GM18951 (cell line): ENCODE measurements around the gene MYT1.

ENCODE experiments used
- POLR2A ChIP-seq: IDR thresholded peaks from 4 replicates; pipeline ENCODE4 v1.6.1; 2011; ENCODE audit warnings: mild to moderate bottlenecking; ENCODE audit not compliant: insufficient read length, insufficient read depth; ENCODE audit errors: extremely low read depth
- in situ Hi-C: fragments of 300-500 bp; cut with MboI; formaldehyde crosslinking; loops from one replicate; pipeline ENCODE4 v1.12.0; 2022; ENCODE audit warnings: low sequenced_read_pairs, mixed read lengths, inconsistent platforms; ENCODE audit not compliant: unreplicated experiment

The MYT1 gene

DNA sequence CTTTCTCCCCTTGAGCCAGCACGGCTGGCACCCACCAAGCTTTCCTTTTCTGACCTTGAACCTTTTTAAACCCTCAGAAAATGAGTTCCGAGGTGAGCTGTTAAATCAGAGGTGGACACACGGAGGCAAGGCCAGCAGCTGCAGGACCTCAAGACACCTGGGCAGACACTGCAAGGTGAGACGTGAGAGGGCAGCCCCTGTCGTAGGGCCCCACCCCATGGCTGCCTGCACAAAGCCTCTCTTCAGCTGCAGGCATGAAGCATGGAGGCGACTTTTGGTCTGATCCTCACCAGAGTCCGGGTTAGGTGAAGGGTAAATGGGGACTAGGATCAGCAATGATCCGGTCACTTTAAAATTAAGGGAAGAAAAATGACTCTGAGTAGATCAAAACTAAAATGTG lies 25.7 kb downstream of the MYT1 start:
- in situ Hi-C loops, result no loop called here
- TF ChIP-seq POLR2A, result no peak

DNA sequence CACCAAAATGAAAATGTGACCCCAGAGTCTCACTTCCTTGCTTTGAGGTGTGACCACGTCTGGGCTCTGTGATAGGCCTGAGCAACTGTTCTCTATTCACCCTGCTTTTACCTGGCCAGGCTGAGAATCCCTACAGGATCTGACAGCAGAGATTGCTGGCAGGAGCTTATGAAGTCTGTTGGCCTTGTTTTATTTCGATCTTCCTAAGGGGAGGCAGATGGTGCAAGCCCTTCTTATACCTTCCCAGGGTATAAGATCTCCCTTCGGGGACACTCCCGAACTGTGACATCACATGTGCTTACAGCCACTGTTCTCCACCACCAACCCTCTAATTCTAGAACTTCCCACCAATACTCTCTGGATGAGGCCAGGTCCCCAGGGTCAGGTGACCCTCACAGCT lies 26.8 kb downstream of the MYT1 start:
- TF ChIP-seq POLR2A, result no peak
- in situ Hi-C loops, result no loop called here

DNA sequence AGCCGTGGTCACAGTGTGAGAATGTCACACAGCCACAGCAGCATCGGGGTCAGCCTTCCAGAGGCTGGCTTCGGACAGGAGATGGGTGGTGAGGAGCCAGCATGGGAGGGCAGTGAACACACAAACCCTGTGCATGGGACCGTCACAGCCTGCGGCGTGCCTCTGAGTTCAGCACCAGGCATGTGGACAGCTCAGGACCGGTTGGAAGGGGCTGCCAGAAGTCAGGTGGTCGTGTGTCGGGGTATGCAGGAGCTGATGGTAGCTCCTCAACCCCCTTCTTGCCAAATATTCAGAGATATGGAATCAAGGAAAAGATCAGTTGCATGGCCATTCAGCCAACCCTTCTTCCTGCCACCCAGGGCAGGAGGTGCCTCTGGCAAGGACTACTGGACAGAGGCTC lies 28.2 kb downstream of the MYT1 start:
- no peak for TF ChIP-seq POLR2A
- in situ Hi-C loops, result no loop called here

DNA sequence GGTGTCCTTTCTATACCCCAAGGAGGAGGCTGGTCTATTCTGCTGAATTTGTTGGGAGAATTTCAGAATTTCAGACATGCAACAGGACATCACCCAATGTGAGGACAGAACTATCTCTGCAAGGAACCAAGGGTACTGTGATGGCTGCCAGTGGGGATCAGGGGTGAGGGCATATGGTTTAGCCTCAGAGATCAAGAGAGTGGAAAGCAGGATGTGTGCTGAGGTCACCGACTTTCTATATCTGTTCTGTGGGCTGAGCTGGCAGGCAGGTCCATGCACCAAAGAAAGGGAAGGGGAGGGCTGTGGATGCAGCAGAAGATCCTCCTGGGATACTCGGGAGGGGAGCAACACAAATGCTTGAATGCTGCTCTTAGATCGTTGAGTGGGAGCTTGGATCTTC lies 28.8 kb downstream of the MYT1 start:
- no peak for TF ChIP-seq POLR2A
- in situ Hi-C loops, result no loop called here

DNA sequence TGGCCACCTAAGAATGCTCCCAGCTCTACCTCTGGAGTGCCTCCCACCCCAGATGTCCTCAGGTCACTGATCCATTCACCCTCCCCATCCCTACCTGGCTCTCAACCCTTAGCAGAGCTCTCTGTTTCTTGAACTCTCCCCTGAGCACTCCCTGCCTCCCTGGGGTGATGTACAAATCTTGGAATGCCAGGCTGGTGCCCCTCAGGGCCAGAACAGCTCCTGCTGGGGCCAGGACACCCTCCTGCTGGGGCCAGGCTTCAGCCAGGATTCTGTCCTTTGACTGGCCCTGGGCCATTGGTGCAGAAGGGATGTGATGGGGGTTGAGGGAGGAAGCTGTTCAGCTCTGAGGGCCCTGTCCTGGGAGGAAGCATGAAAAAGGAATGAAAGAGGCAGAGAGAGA lies 30.0 kb downstream of the MYT1 start:
- in situ Hi-C loops, result no loop called here
- TF ChIP-seq POLR2A, result no peak

DNA sequence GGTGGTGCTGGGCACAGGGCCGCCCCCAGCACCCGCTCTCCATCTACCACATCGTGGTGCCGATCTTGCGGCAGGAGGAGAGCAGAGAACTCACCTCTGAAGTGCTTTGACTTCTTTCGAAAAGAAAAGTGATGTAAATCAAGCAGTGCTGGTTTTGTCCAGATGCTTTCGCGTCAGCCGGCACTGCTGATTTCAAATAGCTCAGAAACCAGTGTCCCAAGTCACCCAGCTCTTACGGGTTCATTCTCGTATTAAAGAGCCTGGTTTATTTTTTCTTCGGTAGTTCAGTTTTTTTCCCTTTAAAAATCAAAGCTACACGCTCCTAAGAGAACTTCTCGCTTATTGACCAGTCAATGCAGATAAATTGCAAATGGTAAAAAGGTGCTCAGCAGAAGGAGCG lies 32.1 kb downstream of the MYT1 start:
- in situ Hi-C loops, result no loop called here
- no peak for TF ChIP-seq POLR2A

DNA sequence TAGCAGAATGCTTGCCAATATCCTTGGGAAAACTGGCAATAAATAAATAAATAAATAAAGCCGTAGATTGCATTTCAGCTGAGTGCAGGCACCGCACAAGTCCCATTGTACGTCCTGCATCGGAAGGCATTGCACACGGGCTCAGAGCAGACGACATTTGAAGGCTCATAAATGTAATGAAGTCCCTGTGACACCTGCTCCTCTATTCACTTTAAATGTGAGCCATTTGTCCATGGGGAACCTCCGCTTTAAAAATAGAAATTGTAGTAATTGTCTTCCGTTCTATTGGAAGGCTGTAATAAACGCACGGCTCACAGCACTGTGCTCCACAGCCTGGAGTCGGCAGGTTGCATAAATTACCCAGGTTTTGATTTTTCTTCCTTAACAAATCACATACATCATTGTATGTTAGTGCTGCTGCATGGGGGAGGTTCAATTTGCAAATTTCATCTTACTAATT lies 32.6 kb downstream of the MYT1 start:
- in situ Hi-C loops, result no loop called here
- no peak for TF ChIP-seq POLR2A

DNA sequence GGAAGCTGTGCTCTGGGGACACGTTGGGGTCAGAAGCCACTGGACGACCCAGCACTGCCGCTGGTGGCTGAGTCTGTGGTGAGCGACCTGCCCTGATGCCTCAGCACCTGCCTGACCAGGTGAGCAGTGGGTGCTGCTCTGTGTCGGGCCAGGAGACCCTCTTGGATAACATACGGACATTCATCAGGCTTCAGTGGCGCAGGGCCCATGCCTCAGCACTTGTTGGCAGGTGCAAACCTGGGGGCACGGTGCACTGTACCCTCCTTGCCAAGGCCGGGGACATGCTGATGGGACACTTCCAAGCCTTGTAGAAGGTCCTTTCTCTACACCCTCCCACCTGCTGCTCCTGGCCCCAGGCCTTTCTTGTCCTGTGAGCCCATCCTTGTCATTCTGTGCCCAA lies 34.1 kb downstream of the MYT1 start:
- in situ Hi-C loops, result no loop called here
- no peak for TF ChIP-seq POLR2A

DNA sequence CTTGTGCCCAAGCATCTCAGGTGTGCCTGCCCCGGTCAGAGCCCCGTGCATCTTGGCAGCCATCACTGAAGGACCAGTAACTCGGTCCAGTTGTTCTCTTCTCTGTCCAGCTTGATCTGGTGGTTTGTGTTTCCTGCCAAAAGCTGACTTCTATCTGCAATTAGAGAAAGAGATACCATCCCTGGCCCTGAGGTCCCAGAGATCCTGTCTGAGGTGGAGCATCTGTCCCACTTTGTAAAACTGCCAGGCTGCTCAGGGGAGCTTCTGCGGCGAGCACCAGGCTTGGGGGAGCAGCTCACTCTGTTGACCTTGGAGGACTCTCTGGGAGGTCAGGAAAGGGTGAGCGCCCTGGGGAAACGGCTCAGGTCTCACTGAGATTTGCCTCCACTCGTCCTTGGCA lies 35.1 kb downstream of the MYT1 start:
- in situ Hi-C loops, result no loop called here
- TF ChIP-seq POLR2A, result no peak

DNA sequence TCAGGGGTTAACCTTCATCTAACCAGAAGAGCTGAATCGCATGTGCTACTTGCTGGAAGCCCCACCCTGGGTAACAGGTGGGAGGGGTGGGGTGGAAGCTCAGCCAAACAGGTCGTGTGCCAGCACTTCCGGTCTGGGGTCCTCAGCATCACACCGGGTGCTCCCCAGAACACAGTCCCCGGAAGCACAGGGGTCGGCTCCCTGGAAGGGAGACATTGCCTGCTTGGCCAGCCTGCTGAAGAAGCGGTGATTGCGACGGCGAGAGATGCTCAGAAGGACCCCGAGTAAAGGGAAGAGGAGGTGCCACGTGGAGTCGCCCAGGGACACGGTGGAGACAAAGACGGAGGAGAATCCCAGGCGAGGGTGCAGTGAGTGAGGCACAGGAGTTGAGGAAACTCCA lies 36.5 kb downstream of the MYT1 start:
- in situ Hi-C loops, result no loop called here
- TF ChIP-seq POLR2A, result no peak

DNA sequence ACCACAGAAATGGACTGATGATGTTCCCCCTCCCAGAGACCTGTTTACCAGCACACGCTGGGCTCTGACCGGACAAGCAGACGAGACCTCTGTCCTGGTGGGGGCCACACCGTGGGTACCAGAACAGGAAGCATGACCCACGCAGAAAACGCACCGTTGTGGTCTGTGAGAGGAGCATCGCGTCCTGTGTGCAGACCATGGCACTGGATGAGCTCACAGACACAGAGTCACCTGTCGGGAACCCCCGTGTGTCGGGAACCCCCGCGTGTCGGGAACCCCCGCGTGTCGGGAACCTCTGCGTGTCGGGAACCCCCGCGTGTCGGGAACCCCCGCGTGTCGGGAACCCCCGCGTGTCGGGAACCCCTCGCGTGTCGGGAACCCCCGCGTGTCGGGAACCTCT lies 37.4 kb downstream of the MYT1 start:
- TF ChIP-seq POLR2A, result no peak
- in situ Hi-C loops, result no loop called here

DNA sequence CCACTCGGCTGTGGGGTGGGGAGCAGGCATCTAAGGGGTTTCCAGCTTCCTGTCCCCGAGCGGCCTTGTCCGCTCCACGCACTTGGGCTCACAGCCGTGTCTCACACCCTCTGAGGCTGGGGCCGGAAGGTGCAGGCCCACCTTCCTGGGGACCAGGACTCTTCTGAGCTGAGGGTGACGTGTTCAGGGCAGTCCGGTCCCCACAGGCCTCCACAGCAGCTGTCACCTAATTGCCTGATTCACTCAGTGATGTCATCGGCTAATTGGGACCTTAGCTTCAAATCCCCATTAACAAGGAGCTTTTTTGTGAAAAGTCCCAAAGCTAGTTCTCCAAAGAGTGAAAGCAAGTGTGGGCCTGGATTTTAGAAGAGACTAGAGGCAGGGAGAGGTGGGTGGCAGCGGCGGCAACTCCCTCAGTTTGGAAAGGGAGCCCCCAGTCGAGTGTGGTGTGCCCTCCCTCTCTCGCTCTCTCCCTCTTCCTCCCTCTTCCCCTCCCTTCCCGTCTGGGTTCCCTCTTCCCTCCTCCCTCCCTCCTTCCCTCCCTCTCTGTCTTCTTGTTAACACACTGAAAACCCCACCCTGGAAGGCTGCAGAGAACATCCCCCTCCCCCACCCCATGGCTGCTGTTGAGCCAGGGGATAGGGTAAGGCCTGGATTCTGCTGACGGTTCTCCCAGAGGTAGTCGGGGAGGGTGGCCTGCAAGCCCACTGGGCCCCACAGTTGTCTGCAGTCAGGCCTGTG lies 39.0 kb downstream of the MYT1 start:
- TF ChIP-seq POLR2A, result no peak

DNA sequence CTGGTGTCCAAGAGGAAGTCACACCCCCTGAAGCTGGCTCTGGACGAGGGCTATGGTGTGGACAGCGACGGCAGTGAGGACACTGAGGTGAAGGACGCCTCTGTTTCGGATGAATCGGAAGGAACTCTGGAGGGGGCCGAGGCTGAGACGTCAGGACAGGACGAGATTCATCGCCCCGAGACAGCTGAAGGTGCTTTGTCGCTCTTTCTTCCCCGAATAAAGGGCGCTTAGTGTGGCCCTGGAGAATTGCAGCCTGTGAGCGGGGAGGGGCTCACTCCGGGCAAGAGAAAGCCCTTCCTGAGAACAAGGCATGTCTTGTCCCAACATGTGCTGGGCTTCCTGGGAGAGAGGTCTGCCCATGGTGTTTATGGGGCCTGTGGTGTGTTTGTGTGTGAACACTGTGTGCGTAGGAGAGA lies 41.4 kb downstream of the MYT1 start:
- TF ChIP-seq POLR2A, result no peak
- in situ Hi-C loops, result no loop called here

More for the DNA sequence above, 39.0 kb downstream of the MYT1 start:
- in situ Hi-C loops, result no loop called here

DNA sequence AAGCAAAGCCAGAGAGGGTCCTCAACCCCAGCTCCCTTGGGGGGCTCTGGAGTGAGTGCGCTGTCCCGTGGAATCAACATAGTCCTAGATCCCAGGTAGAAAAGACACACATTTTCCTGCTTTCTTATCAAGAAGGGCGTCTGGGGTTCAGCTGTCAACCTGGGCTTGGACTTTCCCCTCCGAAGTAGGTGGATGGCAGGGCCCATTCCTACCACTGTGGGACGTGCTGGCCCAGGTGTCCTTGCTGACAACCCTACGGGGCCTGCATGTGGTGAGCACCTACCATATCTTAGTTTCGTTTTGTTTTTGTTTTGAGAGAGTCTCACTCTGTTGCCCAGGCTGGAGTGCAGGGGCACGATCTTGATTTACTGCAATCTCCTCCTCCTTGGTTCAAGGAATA lies 42.4 kb downstream of the MYT1 start:
- no peak for TF ChIP-seq POLR2A
- in situ Hi-C loops, result no loop called here
